ENCODE measurements around the gene BSND. TPM values are rescaled to one million over a fixed set of nuclear protein-coding genes. Genes with fewer than 3 reads are reported as not detected.

Gene BSND
- total RNA-seq, 1 donor from 2014 or later: not detected

- no peak overlapping the region for H3K27ac Mint-ChIP-seq (ENCODE audit: unreplicated experiment)
- DNase-seq (ENCODE audit: extremely low spot score, unreplicated experiment): no peak
- H3K9me3 Mint-ChIP-seq (ENCODE audit: unreplicated experiment): no peaks in the 10 kb centered on the region
- H3K36me3 Mint-ChIP-seq (ENCODE audit: unreplicated experiment): no peaks in the 10 kb centered on the region
- H3K27me3 Mint-ChIP-seq (ENCODE audit: unreplicated experiment): peaks cover 19% of the 10 kb centered on the region
- H3K4me1 Mint-ChIP-seq (ENCODE audit: unreplicated experiment): peaks cover 16% of the 10 kb centered on the region
- TF ChIP-seq, protein P1, sequence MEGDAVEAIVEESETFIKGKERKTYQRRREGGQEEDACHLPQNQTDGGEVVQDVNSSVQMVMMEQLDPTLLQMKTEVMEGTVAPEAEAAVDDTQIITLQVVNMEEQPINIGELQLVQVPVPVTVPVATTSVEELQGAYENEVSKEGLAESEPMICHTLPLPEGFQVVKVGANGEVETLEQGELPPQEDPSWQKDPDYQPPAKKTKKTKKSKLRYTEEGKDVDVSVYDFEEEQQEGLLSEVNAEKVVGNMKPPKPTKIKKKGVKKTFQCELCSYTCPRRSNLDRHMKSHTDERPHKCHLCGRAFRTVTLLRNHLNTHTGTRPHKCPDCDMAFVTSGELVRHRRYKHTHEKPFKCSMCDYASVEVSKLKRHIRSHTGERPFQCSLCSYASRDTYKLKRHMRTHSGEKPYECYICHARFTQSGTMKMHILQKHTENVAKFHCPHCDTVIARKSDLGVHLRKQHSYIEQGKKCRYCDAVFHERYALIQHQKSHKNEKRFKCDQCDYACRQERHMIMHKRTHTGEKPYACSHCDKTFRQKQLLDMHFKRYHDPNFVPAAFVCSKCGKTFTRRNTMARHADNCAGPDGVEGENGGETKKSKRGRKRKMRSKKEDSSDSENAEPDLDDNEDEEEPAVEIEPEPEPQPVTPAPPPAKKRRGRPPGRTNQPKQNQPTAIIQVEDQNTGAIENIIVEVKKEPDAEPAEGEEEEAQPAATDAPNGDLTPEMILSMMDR (IDR thresholded peaks at IDR 0.05): no peak
- H3K4me3 Mint-ChIP-seq (ENCODE audit: unreplicated experiment): no peak overlapping the region
Observed at GRCh38 chr1:54991939-54992338, 6.8 kb upstream of the BSND start.

DNA sequence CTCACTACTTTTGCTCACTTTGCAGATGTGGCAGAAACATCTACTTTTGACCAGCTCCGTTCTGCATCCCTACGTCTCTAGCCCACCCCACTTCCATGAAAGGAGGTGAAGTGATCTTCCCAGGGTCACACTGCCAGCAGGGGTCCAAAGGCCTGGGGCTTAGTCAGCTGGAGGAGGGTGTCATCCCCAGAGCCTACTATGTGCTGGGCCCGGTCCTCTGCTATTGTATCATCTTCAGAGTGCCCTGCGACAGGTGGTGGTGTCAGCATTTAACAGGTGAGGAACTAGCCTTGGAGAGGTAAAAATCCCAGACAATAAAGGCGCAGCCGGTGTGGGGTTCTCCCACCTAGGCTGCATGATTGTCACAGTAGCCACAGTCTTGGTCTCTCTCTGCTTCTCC is 5.6 kb upstream of the BSND start:
- peaks cover 25% of the 10 kb centered on the region for H3K27me3 Mint-ChIP-seq (ENCODE audit: unreplicated experiment)
- H3K4me1 Mint-ChIP-seq (ENCODE audit: unreplicated experiment): peaks cover 19% of the 10 kb centered on the region

GRCh38 chr1:54994355-54994990 is 4.3 kb upstream of the BSND start:
- H3K27me3 Mint-ChIP-seq (ENCODE audit: unreplicated experiment): peaks cover 25% of the 10 kb centered on the region
- H3K27ac Mint-ChIP-seq (ENCODE audit: unreplicated experiment): no peak overlapping the region
- no peak overlapping the region for H3K4me3 Mint-ChIP-seq (ENCODE audit: unreplicated experiment)

More for the DNA sequence above, 5.6 kb upstream of the BSND start:
- Mint-ChIP-seq H3K4me3 (ENCODE audit: unreplicated experiment) (no peak overlapping the region), H3K36me3 (ENCODE audit: unreplicated experiment) (no peaks in the 10 kb centered on the region), H3K9me3 (ENCODE audit: unreplicated experiment) (no peaks in the 10 kb centered on the region), H3K27ac (ENCODE audit: unreplicated experiment) (no peak overlapping the region)
- TF ChIP-seq, protein P1 (IDR thresholded peaks at IDR 0.05): no peak
- DNase-seq (ENCODE audit: extremely low spot score, unreplicated experiment): no peak

GRCh38 chr1:54995013-54995760 is 3.5 kb upstream of the BSND start:
- DNase-seq (ENCODE audit: extremely low spot score, unreplicated experiment): no peak
- H3K9me3 Mint-ChIP-seq (ENCODE audit: unreplicated experiment): no peaks in the 10 kb centered on the region
- TF ChIP-seq, protein P1 (IDR thresholded peaks at IDR 0.05): no peak
- H3K36me3 Mint-ChIP-seq (ENCODE audit: unreplicated experiment): no peaks in the 10 kb centered on the region
- H3K4me1 Mint-ChIP-seq (ENCODE audit: unreplicated experiment): peaks cover 19% of the 10 kb centered on the region
- H3K27me3 Mint-ChIP-seq (ENCODE audit: unreplicated experiment): peaks cover 28% of the 10 kb centered on the region
- no peak overlapping the region for H3K4me3 Mint-ChIP-seq (ENCODE audit: unreplicated experiment)
- no peak overlapping the region for H3K27ac Mint-ChIP-seq (ENCODE audit: unreplicated experiment)

More at GRCh38 chr1:54994355-54994990, 4.3 kb upstream of the BSND start:
- DNase-seq (ENCODE audit: extremely low spot score, unreplicated experiment): no peak
- Mint-ChIP-seq H3K36me3 (ENCODE audit: unreplicated experiment) (no peaks in the 10 kb centered on the region), H3K9me3 (ENCODE audit: unreplicated experiment) (no peaks in the 10 kb centered on the region), H3K4me1 (ENCODE audit: unreplicated experiment) (peaks cover 19% of the 10 kb centered on the region)
- TF ChIP-seq, protein P1 (IDR thresholded peaks at IDR 0.05): no peak

- no peak for DNase-seq (ENCODE audit: extremely low spot score, unreplicated experiment)
- TF ChIP-seq, protein P1 (IDR thresholded peaks at IDR 0.05): no peak
- Mint-ChIP-seq H3K9me3 (ENCODE audit: unreplicated experiment) (no peaks in the 10 kb centered on the region), H3K4me3 (ENCODE audit: unreplicated experiment) (no peak overlapping the region), H3K27me3 (ENCODE audit: unreplicated experiment) (peaks cover 28% of the 10 kb centered on the region), H3K36me3 (ENCODE audit: unreplicated experiment) (no peaks in the 10 kb centered on the region), H3K27ac (ENCODE audit: unreplicated experiment) (no peak overlapping the region), H3K4me1 (ENCODE audit: unreplicated experiment) (peaks cover 19% of the 10 kb centered on the region)
Observed at GRCh38 chr1:54995835-54996234, 2.9 kb upstream of the BSND start.

Measured in osteocyte (in vitro differentiated cells).